Smooth muscle cell (in vitro differentiated cells): ENCODE results near the gene TSEN54. TPM values are rescaled to one million over a fixed set of nuclear protein-coding genes. Genes with fewer than 3 reads are reported as not detected.

Source experiments
- DNase-seq: peaks from one replicate; lab custom pipeline; 2025; ENCODE audit not compliant: unreplicated experiment; lab: John Stamatoyannopoulos, UW
- H2AFZ ChIP-seq: fragments of 200-600 bp; sonication (generic); 2 replicates; pipeline ENCODE4 v1.6.0; 2016; ENCODE audit warnings: antibody characterized with exemption, low read depth, mild to moderate bottlenecking
- H3F3A ChIP-seq: fragments of 200-600 bp; sonication (generic); 2 replicates; pipeline ENCODE4 v1.6.0; 2017; ENCODE audit warnings: antibody characterized with exemption, low read depth
- H3K27ac ChIP-seq: fragments of 200-600 bp; sonication (generic); 2 replicates; pipeline ENCODE4 v1.5.1; 2016; ENCODE audit warnings: low read depth, mild to moderate bottlenecking
- H3K27me3 ChIP-seq: fragments of 200-600 bp; sonication (generic); 2 replicates; pipeline ENCODE4 v1.6.1; 2016; ENCODE audit warnings: low read depth, mild to moderate bottlenecking
- H3K36me3 ChIP-seq: fragments of 200-600 bp; sonication (generic); 2 replicates; pipeline ENCODE4 v1.5.1; 2016; ENCODE audit warnings: low read depth
- H3K4me1 ChIP-seq: fragments of 200-600 bp; sonication (generic); 2 replicates; pipeline ENCODE4 v1.5.1; 2016; ENCODE audit warnings: low read depth
- H3K4me2 ChIP-seq: fragments of 200-600 bp; sonication (generic); 2 replicates; pipeline ENCODE4 v1.6.0; 2016; ENCODE audit warnings: mild to moderate bottlenecking
- H3K4me3 ChIP-seq: fragments of 200-600 bp; sonication (generic); 2 replicates; pipeline ENCODE4 v1.5.1; 2016; ENCODE audit warnings: mild to moderate bottlenecking
- H3K79me2 ChIP-seq: fragments of 200-600 bp; sonication (generic); 2 replicates; pipeline ENCODE4 v1.6.0; 2016; ENCODE audit warnings: low read depth, mild to moderate bottlenecking
- H3K9ac ChIP-seq: fragments of 200-600 bp; sonication (generic); 2 replicates; pipeline ENCODE4 v1.6.0; 2016; ENCODE audit warnings: low read depth
- H3K9me3 ChIP-seq: fragments of 200-600 bp; sonication (generic); replicated peaks from 2 replicates; pipeline ENCODE4 v1.5.1; 2016; ENCODE audit warnings: low read depth
- H4K20me1 ChIP-seq: fragments of 200-600 bp; sonication (generic); 2 replicates; pipeline ENCODE4 v1.6.0; 2016; ENCODE audit warnings: low read depth
- CTCF ChIP-seq: fragments of 200-600 bp; sonication (generic); IDR thresholded peaks from 2 replicates; pipeline ENCODE4 v1.5.1; 2017; ENCODE audit warnings: borderline replicate concordance, mild to moderate bottlenecking, antibody characterized with exemption; ENCODE audit not compliant: insufficient read depth, poor library complexity, severe bottlenecking
- WGBS: methylation state at CpG from one replicate; pipeline ENCODE4 v1.1.7; 2016; ENCODE audit warnings: low lambda C conversion rate; 5-methylcytosine and 5-hydroxymethylcytosine counted together
- polyA plus RNA-seq: library from polyadenylated mRNA; unstranded; fragments of >200 nt; fragmentation: Nextera tagmentation; extraction: Ambion mirVana; gene quantifications from 2 replicates; pipeline ENCODE4 v1.2.1, GENCODE V29; 2016
- total RNA-seq: library from RNA; depleted of rRNA; stranded (reverse); fragments of >200 nt; gene quantifications from 2 replicates; pipeline ENCODE4 v1.2.3, GENCODE V29; 2014

TSEN54 gene
- total and polyA plus RNA-seq, 2 experiments from 2014 or later: 15.1 TPM

- Histone ChIP-seq H4K20me1 (peaks cover 47% of the 10 kb centered on the region), H3K4me3 (peak overlapping the region; percentile 94), H3K79me2 (peaks cover 15% of the 10 kb centered on the region), H3K9ac (peak overlapping the region; percentile 69), H3K27me3 (no peaks in the 10 kb centered on the region), H3K36me3 (no peaks in the 10 kb centered on the region), H3K9me3 (no peaks in the 10 kb centered on the region), H2AFZ (peak overlapping the region; percentile 42), H3K4me1 (peaks cover 18% of the 10 kb centered on the region), H3K27ac (no peak overlapping the region), H3K4me2 (peak overlapping the region; percentile 99), H3F3A (no peaks in the 10 kb centered on the region)
- WGBS: under 1% methylated on average over 35 of the region's 50 CpGs
- TF ChIP-seq CTCF: no peak
- DNase-seq: peak; percentile 34
These were observed 1.3 kb upstream of the TSEN54 start for GRCh38 chr17:75514919-75515495.

- Histone ChIP-seq H3K9ac (peak within 1 kb of the TSS; percentile 69), H3K27me3 (no peaks in the 10 kb centered on the region), H2AFZ (peak within 1 kb of the TSS; percentile 98), H3K27ac (no peak within 1 kb of the TSS), H3K9me3 (no peaks in the 10 kb centered on the region), H3K4me3 (peak within 1 kb of the TSS; percentile 94), H3F3A (no peaks in the 10 kb centered on the region), H3K4me2 (peak within 1 kb of the TSS; percentile 99), H3K4me1 (peaks cover 18% of the 10 kb centered on the region), H3K36me3 (no peaks in the 10 kb centered on the region), H3K79me2 (peaks cover 15% of the 10 kb centered on the region), H4K20me1 (peaks cover 41% of the 10 kb centered on the region)
- TF ChIP-seq CTCF: peak; percentile 97
- WGBS: under 1% methylated on average over 39 of the region's 78 CpGs
- peak; percentile 96 for DNase-seq
These were observed 653 bp upstream of the TSEN54 start, which contains the start of gene CASKIN2 for GRCh38 chr17:75515496-75516254. Gene CASKIN2, minus strand, starts transcription at chr17:75515537. Its CDS starts 1,733 bp downstream, at chr17:75513804.

- peak; percentile 40 for DNase-seq
These were observed 430 bp downstream of the TSEN54 start for GRCh38 chr17:75516619-75517296.

More at GRCh38 chr17:75516619-75517296, 430 bp downstream of the TSEN54 start:
- WGBS: 0% methylated on average over 31 of the region's 65 CpGs
- Histone ChIP-seq H3K4me1 (peaks cover 18% of the 10 kb centered on the region), H3F3A (no peaks in the 10 kb centered on the region), H3K4me2 (peak overlapping the region; percentile 99), H3K36me3 (no peaks in the 10 kb centered on the region), H3K9me3 (no peaks in the 10 kb centered on the region), H2AFZ (peak overlapping the region; percentile 89), H4K20me1 (peaks cover 32% of the 10 kb centered on the region), H3K4me3 (peak overlapping the region; percentile 94), H3K79me2 (peaks cover 15% of the 10 kb centered on the region), H3K9ac (no peak overlapping the region), H3K27me3 (no peaks in the 10 kb centered on the region), H3K27ac (no peak overlapping the region)
- TF ChIP-seq CTCF: no peak
